ENCODE results near the gene AIG1. TPM values are rescaled to one million over a fixed set of nuclear protein-coding genes. Genes with fewer than 3 reads are reported as not detected.

AIG1 gene
- total RNA-seq, 1 donor from 2014 or later, result 37.1 TPM

DNA sequence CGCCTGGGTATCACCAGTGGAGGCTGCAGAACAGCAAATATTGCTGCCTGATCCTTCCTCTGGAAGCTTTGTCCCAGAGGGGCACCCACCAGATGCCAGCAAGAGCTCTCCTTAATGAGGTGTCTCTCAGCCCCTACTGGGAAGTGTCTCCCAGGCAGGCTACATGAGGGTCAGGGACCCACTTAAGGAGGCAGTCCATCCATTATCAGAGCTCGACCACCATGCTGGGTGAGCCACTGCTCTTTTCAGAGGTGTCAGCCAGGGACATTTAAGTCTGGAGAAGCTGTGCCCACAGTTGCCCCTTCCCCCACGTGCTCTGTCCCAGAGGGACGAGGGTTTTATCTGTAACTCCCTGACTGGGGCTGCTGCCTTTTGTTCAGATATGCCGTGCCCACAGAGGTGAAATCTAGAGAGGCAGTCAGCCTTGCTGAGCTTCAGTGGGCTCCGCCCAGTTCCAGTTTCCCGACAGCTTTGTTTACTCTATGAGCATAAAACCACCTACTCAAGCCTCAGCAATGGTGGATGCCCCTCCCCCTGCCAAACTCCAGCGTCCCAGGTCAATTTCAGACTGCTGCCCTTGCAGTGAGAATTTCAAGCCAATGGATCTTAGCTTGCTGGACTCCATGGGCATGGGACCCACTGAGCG is 25.9 kb upstream of the AIG1 start:
- H3K9me3 Mint-ChIP-seq, result peaks cover 3% of the 10 kb centered on the region
- H3K36me3 ChIP-seq, result no peaks in the 10 kb centered on the region
- no peak overlapping the region for H2AFZ ChIP-seq (replicated peaks)
- H3K36me3 Mint-ChIP-seq, result no peaks in the 10 kb centered on the region
- H3K4me1 ChIP-seq, result peaks cover 6% of the 10 kb centered on the region
- H3K79me2 ChIP-seq (ENCODE audit: low read depth), result no peaks in the 10 kb centered on the region
- H3K4me1 Mint-ChIP-seq, result peaks cover 5% of the 10 kb centered on the region
- TF ChIP-seq EZH2phosphoT487 (IDR thresholded peaks at IDR 0.05), result no peak
- no peak for TF ChIP-seq EZH2 (IDR thresholded peaks at IDR 0.05)
- TF ChIP-seq, protein P1, sequence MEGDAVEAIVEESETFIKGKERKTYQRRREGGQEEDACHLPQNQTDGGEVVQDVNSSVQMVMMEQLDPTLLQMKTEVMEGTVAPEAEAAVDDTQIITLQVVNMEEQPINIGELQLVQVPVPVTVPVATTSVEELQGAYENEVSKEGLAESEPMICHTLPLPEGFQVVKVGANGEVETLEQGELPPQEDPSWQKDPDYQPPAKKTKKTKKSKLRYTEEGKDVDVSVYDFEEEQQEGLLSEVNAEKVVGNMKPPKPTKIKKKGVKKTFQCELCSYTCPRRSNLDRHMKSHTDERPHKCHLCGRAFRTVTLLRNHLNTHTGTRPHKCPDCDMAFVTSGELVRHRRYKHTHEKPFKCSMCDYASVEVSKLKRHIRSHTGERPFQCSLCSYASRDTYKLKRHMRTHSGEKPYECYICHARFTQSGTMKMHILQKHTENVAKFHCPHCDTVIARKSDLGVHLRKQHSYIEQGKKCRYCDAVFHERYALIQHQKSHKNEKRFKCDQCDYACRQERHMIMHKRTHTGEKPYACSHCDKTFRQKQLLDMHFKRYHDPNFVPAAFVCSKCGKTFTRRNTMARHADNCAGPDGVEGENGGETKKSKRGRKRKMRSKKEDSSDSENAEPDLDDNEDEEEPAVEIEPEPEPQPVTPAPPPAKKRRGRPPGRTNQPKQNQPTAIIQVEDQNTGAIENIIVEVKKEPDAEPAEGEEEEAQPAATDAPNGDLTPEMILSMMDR (IDR thresholded peaks at IDR 0.05), result no peak
- no peaks in the 10 kb centered on the region for H4K20me1 ChIP-seq (ENCODE audit: low read depth)
- no peak overlapping the region for H3K27ac ChIP-seq
- no peak overlapping the region for H3K4me3 Mint-ChIP-seq
- no peak for DNase-seq (ENCODE audit: low spot score)
- no peak overlapping the region for H3K9ac ChIP-seq
- H3K27ac Mint-ChIP-seq, result no peak overlapping the region
- H3F3A ChIP-seq (ENCODE audit: low read depth), result no peaks in the 10 kb centered on the region
- H3K27me3 Mint-ChIP-seq (ENCODE audit: insufficient read depth, low read depth), result no peaks in the 10 kb centered on the region
- H3K4me3 ChIP-seq, result no peak overlapping the region
- H3K9me3 ChIP-seq (ENCODE audit: low read depth), result no peaks in the 10 kb centered on the region
- no peak overlapping the region for H3K4me2 ChIP-seq
- H3K27me3 ChIP-seq, result no peaks in the 10 kb centered on the region

- H3K9me3 ChIP-seq (ENCODE audit: low read depth), result no peaks in the 10 kb centered on the region
- TF ChIP-seq, protein P1 (IDR thresholded peaks at IDR 0.05), result no peak
- TF ChIP-seq EZH2phosphoT487 (IDR thresholded peaks at IDR 0.05) (peak; percentile 62), EZH2 (IDR thresholded peaks at IDR 0.05) (no peak)
- DNase-seq (ENCODE audit: low spot score), result peak; percentile 19
- no peaks in the 10 kb centered on the region for H3K27me3 ChIP-seq
- Mint-ChIP-seq H3K27me3 (ENCODE audit: insufficient read depth, low read depth) (no peaks in the 10 kb centered on the region), H3K9me3 (peaks cover under 1% of the 10 kb centered on the region), H3K4me1 (peaks cover 5% of the 10 kb centered on the region), H3K4me3 (no peak overlapping the region), H3K27ac (no peak overlapping the region), H3K36me3 (no peaks in the 10 kb centered on the region)
- no peak overlapping the region for H3K4me3 ChIP-seq
- H2AFZ ChIP-seq (replicated peaks), result no peak overlapping the region
- H3K27ac ChIP-seq, result no peak overlapping the region
- no peaks in the 10 kb centered on the region for H3F3A ChIP-seq (ENCODE audit: low read depth)
- no peaks in the 10 kb centered on the region for H3K79me2 ChIP-seq (ENCODE audit: low read depth)
- peaks cover 6% of the 10 kb centered on the region for H3K4me1 ChIP-seq
- H3K36me3 ChIP-seq, result no peaks in the 10 kb centered on the region
- H3K4me2 ChIP-seq, result peak overlapping the region; percentile 49
- H3K9ac ChIP-seq, result no peak overlapping the region
- no peaks in the 10 kb centered on the region for H4K20me1 ChIP-seq (ENCODE audit: low read depth)
Measured at GRCh38 chr6:143037470-143037869, 23.2 kb upstream of the AIG1 start.

GRCh38 chr6:143038833-143039232 is 21.9 kb upstream of the AIG1 start:
- H3K9ac ChIP-seq, result no peak overlapping the region
- Mint-ChIP-seq H3K27me3 (ENCODE audit: insufficient read depth, low read depth) (no peaks in the 10 kb centered on the region), H3K4me3 (no peak overlapping the region), H3K9me3 (no peaks in the 10 kb centered on the region), H3K36me3 (no peaks in the 10 kb centered on the region), H3K27ac (no peak overlapping the region), H3K4me1 (peaks cover 5% of the 10 kb centered on the region)
- no peak overlapping the region for H2AFZ ChIP-seq (replicated peaks)
- H3F3A ChIP-seq (ENCODE audit: low read depth), result no peaks in the 10 kb centered on the region
- no peak overlapping the region for H3K27ac ChIP-seq
- no peaks in the 10 kb centered on the region for H4K20me1 ChIP-seq (ENCODE audit: low read depth)
- no peaks in the 10 kb centered on the region for H3K9me3 ChIP-seq (ENCODE audit: low read depth)
- TF ChIP-seq EZH2phosphoT487 (IDR thresholded peaks at IDR 0.05), result no peak
- TF ChIP-seq EZH2 (IDR thresholded peaks at IDR 0.05), result no peak
- H3K79me2 ChIP-seq (ENCODE audit: low read depth), result no peaks in the 10 kb centered on the region
- no peaks in the 10 kb centered on the region for H3K27me3 ChIP-seq
- no peaks in the 10 kb centered on the region for H3K36me3 ChIP-seq
- no peak overlapping the region for H3K4me2 ChIP-seq
- peaks cover 6% of the 10 kb centered on the region for H3K4me1 ChIP-seq
- no peak for DNase-seq (ENCODE audit: low spot score)
- H3K4me3 ChIP-seq, result no peak overlapping the region

DNA sequence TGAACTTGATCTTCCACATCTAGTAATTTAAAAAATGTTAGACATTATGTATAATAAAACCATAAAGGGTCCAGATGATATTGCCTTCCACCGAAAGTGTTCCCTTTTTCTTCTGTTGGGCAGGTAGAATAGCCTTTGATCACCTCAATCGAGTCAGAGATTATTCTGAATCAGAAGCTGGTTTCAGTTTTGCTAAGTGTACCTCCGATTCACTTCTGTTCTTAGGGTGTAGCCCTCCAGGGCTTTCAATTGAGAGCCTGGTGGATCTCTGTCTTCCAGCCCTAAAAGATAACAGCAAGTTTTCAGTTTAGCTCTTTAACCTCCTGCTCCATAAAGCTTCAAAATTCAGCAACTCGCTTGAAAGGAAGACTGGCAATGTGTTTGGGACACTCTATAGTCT is 21.1 kb upstream of the AIG1 start:
- Histone ChIP-seq H3F3A (ENCODE audit: low read depth) (no peaks in the 10 kb centered on the region), H3K36me3 (no peaks in the 10 kb centered on the region), H3K9ac (no peak overlapping the region), H3K27me3 (no peaks in the 10 kb centered on the region), H3K9me3 (ENCODE audit: low read depth) (no peaks in the 10 kb centered on the region), H3K4me3 (no peak overlapping the region), H4K20me1 (ENCODE audit: low read depth) (no peaks in the 10 kb centered on the region), H3K4me2 (no peak overlapping the region), H3K79me2 (ENCODE audit: low read depth) (no peaks in the 10 kb centered on the region), H3K27ac (no peak overlapping the region), H3K4me1 (peaks cover 6% of the 10 kb centered on the region), H2AFZ (replicated peaks) (no peak overlapping the region)
- no peaks in the 10 kb centered on the region for H3K27me3 Mint-ChIP-seq (ENCODE audit: insufficient read depth, low read depth)
- H3K4me3 Mint-ChIP-seq, result no peak overlapping the region
- no peak for TF ChIP-seq EZH2phosphoT487 (IDR thresholded peaks at IDR 0.05)
- no peak for TF ChIP-seq EZH2 (IDR thresholded peaks at IDR 0.05)
- TF ChIP-seq, protein P1 (IDR thresholded peaks at IDR 0.05), result no peak
- H3K36me3 Mint-ChIP-seq, result no peaks in the 10 kb centered on the region
- no peak overlapping the region for H3K27ac Mint-ChIP-seq
- no peaks in the 10 kb centered on the region for H3K9me3 Mint-ChIP-seq
- no peak for DNase-seq (ENCODE audit: low spot score)
- peaks cover 5% of the 10 kb centered on the region for H3K4me1 Mint-ChIP-seq
